SKM-1 treated with dmso at 0.1 percent for 144 hours (cell line): ENCODE measurements around the gene TSPAN3.

Experiments
- DNase-seq: peaks from one replicate; lab custom pipeline; 2025; ENCODE audit not compliant: unreplicated experiment; lab: John Stamatoyannopoulos, UW

The TSPAN3 gene

GRCh38 chr15:77034695-77035489 lies 36.0 kb downstream of the TSPAN3 start:
- DNase-seq, result no peak

DNA sequence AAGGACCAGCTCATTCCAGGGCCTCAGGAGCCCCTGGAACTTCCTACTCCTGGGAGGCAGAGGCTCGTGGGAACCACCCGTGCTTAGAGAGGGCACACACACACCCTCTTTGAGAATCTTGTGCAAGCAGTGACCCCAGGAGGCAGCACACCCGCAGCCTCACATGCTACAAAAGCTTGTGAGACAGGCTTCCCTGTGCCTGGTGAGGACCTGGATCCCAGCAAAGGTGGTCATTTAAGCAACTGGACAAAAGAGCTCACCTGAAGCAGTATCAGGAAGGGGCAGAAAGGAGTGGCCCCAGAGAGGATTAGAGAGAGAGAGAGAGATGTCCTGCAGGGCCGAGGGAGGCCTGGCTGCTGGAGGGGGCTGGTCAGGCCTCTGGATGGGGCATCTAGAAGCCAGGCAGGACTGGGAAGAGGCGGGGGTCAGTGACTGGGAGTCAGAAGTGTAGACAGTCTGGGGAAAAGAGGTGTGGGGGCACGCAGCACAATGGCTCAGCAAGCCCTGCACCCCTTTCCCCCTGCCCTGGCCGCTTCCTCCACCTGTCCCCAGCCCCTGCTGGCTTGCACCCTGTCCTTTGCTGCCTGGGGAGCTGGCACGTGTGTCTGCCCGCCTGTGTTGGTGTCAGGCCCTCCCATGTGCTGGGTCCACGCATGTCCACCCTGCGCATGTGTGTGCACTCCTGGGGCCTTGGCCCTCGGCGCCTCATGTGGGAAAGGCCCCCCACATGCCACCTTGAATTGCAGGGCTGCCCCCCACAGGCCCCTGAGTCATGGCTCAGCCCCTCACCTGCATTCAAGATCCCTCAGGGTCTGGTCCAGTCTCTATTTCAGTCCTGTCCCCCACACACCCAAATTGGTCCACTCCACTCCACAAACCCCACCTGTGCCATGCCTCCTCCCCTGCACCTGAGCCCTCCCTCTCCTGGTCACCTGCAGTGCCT lies 36.9 kb downstream of the TSPAN3 start:
- DNase-seq, result no peak

GRCh38 chr15:77033417-77033728 lies 37.5 kb downstream of the TSPAN3 start:
- no peak for DNase-seq

- DNase-seq, result no peak
These were observed 38.1 kb downstream of the TSPAN3 start for GRCh38 chr15:77032647-77033416.

DNA sequence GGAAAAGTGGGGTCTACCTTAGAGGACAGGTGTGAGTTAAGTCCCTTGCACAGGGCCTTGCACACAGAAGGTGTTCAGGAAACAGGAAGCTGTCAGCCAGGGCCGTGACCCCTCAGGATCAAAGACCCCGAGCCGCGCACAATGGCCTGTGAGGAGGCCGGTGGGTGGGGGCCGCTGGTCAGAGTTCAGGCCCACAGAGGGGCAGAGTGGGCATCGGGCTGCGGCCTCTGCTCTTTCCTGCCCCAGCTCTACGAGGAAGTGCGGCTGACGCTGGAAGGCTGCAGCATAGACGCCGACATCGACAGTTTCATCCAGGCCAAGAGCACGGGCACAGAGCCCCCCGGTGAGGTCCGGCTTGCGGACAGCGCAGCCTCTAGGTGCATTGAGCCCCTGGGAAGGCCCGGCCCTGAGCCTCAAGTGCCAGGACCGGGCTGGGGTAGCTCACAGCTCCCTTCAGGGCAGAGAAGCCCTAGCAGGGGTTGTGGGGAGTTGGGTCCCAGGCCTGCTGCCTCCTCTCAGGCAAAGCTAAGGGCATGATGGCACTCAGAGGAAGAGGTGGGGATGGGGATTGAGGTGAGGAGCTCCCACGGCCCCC lies 38.8 kb downstream of the TSPAN3 start:
- no peak for DNase-seq

DNA sequence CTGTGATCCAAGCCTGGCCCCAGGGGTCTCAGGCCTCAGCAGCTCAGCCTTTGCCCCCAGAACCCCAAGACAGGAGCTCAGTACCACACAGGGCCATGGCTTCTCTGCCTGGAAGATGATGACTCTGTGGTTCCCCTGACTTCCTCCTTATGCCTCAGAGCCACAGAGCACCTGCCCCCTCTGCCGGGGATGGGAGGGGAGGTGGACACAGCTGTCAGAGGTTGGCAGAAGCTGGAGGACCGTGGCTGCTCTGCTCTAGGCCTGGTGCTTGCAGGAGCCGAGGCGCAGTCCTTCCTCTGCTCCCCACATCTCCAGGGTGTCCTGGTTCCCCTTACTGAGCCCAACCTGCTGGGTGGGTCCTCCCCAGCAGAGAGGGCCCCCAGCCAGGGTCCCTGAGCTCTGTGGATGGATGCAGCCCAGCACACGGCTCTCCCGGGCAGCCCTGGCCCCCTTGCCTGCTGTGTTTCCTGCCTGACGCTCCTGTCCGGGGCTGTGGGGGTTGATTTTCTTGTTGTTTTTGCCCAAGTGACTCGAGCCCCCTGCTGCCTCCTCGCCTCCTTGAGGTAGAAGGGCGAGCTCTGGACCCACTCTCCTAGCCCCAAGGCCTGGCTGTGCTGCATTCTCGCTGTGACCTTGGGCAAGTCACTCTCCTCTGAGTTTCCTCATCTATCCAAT lies 39.4 kb downstream of the TSPAN3 start:
- no peak for DNase-seq

DNA sequence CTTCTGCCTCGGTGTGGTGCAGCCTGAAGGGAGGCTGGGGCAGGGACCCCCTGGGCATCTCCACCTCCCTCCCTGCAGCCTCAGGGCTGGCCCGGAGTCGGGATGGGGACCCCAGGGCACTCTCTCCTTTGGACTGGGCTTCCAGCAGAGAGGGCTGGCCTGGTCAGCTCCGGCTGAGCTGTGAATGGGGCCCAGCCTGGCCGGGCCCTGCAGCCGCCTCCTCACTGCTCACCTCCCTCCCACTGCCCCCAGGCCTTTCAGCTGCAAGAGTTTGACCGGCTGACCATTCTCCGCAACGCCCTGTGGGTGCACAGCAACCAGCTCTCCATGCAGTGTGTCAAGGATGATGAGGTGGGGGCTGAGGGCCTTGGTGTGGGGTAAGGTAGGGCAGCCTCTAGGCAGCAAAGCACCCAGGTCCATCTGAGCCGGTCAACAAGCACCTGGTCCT lies 40.0 kb downstream of the TSPAN3 start:
- DNase-seq, result no peak

DNA sequence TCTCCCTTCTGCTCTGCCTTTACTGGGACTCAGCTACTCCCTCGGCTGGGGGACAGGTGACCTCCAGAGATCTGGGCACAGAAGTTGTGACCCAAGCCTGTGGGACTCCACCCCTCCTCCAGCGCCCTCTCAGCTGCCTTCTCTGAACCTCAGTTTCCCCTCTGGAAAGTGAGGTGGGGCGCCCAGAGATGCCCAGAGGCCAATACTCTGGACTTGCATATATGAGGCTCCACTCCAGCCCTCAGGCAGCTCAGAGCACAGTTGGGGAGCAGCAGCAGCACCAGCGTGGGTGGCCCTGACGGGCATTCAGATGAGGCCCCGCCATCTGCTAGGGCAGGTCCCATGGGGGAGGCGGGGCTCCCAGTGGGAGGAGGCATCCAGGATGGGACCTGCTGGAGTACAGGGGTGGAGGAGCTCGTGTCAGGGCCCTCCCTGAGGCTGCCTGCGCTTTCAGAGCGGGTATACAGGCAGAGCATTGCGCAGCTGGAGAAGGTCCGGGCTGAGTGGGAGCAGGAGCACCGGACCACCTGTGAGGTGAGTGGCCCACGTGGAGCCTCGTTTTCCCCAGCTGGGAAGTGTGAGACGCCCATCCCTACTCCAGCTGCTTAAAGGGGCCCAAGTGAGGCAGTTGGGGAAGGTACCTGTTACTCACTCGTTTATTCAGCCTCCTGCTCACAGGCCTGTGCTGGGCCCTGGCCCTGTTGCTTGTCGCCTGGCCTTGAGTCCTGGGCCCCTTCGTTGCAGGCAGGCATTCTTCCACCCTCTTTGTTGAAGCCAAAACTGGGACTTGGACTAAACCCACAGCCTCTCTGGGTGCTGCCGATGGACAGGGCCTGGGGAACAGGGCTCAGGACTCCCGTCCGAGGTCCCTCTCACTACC lies 40.6 kb downstream of the TSPAN3 start:
- no peak for DNase-seq

DNA sequence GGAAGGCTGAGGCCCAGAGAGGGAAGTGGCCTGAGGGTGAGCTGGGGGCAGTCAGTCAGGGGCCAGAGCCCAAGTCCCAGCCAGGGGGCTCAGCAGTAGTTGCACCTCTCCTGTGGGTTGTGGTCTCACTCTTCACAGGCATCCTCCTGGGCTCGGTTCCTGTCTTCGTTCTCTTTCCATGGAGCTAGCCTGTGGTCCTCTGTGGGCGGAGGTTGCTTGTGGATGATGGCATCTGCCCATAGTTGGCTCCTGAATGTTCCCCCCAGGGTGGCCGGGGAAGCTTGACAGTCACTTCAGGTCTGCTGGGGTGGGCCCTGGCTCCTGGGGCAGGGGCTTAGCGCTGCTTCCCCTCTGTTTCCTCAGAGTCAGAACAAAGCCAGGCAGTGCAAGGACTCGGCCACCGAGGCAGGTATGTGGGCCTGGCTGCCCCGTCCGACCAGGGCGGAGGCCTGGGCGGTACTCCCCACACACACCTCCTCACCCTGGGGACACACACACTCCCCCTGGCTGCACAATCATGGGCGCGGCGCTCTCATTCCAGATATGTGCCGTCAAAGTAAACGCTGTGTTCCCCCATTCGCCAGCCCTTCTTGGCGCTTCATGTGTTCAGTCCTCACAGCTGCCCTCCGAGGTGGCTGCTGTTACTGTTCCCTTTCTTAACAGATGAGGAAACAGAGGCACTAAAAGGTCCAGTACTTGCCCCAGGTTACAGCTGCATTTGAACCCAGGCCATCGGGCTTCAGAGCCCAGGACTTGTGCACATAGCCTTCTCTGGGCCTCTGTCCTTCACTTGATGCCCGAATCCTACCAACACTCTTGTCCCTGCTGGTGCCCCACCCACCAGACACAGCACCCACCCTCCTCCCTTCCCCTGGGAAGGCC lies 41.5 kb downstream of the TSPAN3 start:
- no peak for DNase-seq

GRCh38 chr15:77028451-77029165 lies 42.3 kb downstream of the TSPAN3 start:
- DNase-seq, result no peak

- DNase-seq, result no peak
These were observed 43.0 kb downstream of the TSPAN3 start for GRCh38 chr15:77027697-77028450.

DNA sequence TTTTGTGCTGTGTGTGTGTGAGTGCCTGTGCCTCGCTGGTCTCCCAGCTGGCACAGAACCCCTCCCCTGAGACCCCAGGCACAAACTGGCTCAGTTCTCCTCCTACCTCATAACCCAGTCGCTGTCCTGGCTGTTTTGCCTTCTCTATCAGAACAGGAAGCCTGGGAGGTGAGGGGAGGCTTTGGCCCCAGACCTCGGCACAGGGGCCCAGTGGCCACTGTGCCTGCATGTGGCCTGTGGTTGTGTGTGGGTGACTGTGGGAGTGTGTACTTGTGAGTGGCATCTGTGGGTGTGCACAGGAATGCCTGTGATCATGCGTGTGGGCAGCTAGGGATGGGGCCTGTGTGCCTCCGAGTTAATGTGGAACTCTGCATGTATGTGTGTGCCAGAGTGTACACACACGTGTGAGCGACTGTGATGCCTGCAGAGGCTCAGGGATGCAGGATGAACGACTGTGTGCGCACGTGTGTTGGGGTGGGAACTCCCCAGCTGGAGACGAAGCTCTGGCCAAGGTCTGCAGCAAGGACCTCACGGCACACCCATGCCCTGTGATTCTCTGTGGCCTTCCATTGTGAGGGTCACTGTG lies 43.7 kb downstream of the TSPAN3 start:
- no peak for DNase-seq

DNA sequence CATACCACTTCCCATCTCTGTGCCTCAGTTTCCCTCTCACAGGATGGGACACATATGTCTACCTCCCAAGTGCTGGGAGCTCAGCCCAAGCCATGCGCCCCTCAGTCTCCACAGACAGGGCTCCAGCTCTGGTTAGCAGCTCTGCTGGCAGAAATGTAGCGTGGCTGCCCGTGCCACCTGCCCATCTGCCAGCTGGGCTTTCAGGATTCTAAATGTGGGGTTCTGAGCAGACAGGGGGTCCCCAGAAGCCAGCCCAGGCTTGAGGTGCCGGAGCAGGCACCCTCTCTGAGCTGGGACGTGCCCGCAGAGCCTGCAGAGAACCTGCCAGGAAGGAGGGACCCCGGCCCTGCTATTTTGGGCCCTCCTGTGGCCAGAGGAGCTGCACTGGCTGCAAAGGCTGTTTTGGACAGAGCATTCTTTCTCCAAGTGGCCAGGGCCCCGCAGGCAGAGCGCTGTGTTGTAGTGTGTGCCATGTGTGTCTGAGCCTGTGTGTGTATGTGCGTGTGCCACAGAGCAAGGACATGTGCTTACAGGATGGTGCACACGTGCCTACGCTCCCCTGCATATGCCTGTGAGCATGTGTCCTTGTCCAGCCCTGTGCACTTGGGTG lies 44.3 kb downstream of the TSPAN3 start:
- DNase-seq, result no peak

DNA sequence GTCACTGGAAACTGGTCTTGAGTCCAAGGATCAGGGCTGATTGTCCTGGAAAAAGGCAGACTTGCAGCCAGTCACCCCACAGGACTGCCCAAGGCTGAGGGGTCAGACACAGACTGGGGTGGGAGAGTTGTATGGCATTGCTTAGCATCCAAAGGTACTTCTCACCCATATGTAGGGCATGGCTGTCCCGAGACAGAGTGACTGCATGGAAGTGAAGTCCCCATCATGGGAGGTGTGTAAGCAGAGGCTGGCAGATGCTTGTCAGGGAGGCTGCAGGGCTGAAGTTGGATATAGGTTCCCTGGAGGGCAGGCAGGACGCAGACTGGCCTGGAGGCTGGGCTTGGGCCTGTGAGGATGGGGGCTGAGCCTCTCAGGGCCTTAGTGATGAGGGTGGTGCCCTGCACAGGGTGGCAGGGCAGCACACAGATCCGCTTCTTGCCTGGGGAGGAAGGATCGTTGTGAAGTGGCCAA lies 44.9 kb downstream of the TSPAN3 start:
- no peak for DNase-seq

- DNase-seq, result no peak
These were observed 45.6 kb downstream of the TSPAN3 start for GRCh38 chr15:77025083-77025901.
